ENCODE measurements around the gene STX8. TPM values are rescaled to one million over a fixed set of nuclear protein-coding genes. Genes with fewer than 3 reads are reported as not detected.
A peak's percentile ranks its signal among the peaks of the same experiment; 100 is the strongest.
"Not testable (repeated sequence)": the region's sequence is repeated elsewhere in the genome, so short reads cannot be mapped to it uniquely, and the experiment has no call there.

Gene STX8, protein sequence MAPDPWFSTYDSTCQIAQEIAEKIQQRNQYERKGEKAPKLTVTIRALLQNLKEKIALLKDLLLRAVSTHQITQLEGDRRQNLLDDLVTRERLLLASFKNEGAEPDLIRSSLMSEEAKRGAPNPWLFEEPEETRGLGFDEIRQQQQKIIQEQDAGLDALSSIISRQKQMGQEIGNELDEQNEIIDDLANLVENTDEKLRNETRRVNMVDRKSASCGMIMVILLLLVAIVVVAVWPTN
- total RNA-seq, result 100 to 1,000 TPM in 1 of 4 donors, 10 to 100 TPM in 3; 38.8 to 102 (median 68.5) TPM

DNA sequence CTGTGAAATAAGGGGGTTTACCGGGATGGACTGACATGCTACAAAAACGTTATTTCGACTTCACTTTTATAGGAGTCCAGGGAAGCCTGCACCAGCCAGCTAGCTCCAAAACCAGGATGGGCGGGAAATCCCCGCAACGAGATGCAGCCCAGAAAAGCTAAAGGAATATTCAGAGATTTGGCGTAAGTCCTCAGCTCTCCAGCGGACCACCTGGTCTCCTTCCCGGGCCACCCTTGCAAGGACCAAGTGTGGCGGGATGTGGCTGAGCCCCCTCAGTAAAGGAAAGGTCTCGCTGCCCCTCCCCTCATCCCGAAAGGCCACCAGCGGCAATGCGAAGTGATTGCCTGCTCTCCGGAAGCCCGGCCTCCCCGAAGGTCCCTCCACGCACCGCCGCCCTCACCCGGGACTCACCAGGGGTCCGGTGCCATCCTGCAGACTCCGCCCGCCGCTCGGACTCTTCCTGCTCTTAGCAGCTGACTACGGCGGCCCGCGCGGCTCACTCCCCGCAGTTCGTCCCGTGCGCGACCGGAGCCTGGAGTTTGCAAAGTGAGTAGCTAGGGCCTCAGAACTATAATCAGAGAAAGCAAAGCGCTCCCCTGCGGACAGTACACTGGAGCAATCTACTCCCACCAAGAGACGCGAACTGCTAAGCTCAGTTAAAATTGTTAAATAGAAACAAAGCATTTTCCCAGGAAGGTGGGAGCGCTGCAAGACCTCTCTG is at the start of gene STX8:
TSS of gene STX8 (minus strand) at position 440 of the 721 bp plus-strand sequence. CDS start at position 428, 12 bp downstream.
- DNase-seq, result peak; percentile 90 to 96 (median 92)
- H3K4me1 ChIP-seq, result peaks cover 0 to 17% (median 2%) of the 10 kb centered on the region in 4 donors
- H3K9me3 ChIP-seq, result no peaks in the 10 kb centered on the region
- no peaks in the 10 kb centered on the region for H3K36me3 ChIP-seq
- H3K4me3 ChIP-seq, result peak within 1 kb of the TSS; percentile 58 to 99 (median 80)
- peak within 1 kb of the TSS; percentile 16 to 79 (median 38) for H3K27ac ChIP-seq
- TF ChIP-seq, protein P1, sequence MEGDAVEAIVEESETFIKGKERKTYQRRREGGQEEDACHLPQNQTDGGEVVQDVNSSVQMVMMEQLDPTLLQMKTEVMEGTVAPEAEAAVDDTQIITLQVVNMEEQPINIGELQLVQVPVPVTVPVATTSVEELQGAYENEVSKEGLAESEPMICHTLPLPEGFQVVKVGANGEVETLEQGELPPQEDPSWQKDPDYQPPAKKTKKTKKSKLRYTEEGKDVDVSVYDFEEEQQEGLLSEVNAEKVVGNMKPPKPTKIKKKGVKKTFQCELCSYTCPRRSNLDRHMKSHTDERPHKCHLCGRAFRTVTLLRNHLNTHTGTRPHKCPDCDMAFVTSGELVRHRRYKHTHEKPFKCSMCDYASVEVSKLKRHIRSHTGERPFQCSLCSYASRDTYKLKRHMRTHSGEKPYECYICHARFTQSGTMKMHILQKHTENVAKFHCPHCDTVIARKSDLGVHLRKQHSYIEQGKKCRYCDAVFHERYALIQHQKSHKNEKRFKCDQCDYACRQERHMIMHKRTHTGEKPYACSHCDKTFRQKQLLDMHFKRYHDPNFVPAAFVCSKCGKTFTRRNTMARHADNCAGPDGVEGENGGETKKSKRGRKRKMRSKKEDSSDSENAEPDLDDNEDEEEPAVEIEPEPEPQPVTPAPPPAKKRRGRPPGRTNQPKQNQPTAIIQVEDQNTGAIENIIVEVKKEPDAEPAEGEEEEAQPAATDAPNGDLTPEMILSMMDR (IDR thresholded peaks at IDR 0.05), result peak in 2 of 6 experiments; percentile 6 to 8
- TF ChIP-seq POLR2A (IDR thresholded peaks at IDR 0.05), result peak; percentile 12 to 43
- H3K27me3 ChIP-seq, result no peaks in the 10 kb centered on the region

DNA sequence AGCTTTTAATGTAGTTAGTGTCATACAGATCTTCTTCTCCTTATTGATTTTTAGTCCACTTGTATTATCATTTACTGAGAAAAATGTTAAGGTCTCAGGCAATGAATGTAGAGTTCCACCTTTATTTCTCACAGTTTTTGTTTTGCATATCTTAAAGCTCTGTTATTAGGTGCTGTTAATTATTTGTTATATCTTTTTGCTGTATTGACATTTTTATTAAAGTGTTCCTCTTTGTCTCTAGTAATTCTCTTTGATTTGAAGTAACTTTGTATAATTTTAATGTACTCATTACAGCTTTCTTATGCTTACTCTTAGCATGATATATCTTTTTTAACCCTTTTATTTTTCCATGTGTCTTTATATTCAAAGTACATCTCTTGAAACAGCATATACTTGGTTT is 47.3 kb upstream of the STX8 start:
- DNase-seq, result no peak
- no peaks in the 10 kb centered on the region for H3K4me1 ChIP-seq
- TF ChIP-seq POLR2A (IDR thresholded peaks at IDR 0.05), result no peak
- TF ChIP-seq, protein P1 (IDR thresholded peaks at IDR 0.05), result no peak

DNA sequence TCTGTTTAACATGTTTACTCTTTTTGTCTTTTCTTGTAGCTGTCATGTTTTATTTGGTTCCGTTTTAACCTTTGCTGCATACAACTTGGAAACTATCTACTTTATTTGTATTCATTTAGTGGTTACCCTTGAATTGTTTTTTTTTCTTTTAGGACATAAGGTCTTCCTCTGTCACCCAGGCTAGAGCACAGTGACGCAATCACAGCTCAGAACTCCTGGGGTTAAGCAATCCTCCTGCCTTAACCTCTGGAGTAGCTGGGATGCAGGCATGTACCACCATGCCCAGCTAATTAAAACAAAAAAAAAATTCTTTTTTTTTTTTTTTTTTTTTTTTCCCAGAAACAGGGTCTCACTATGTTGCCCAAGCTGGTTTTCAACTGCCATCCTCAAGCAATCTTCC is 39.9 kb upstream of the STX8 start:
- H3K27me3 ChIP-seq, result no peaks in the 10 kb centered on the region
- H3K27ac ChIP-seq, result no peak overlapping the region
- TF ChIP-seq POLR2A (IDR thresholded peaks at IDR 0.05), result no peak
- TF ChIP-seq, protein P1 (IDR thresholded peaks at IDR 0.05), result no peak
- H3K4me3 ChIP-seq, result no peak overlapping the region
- no peaks in the 10 kb centered on the region for H3K9me3 ChIP-seq
- no peaks in the 10 kb centered on the region for H3K4me1 ChIP-seq
- no peak for DNase-seq
- no peaks in the 10 kb centered on the region for H3K36me3 ChIP-seq

More for the DNA sequence above, 47.3 kb upstream of the STX8 start:
- peaks cover 0 to 17% (median 0%) of the 10 kb centered on the region in 4 donors for H3K9me3 ChIP-seq
- H3K4me3 ChIP-seq, result no peak overlapping the region
- H3K27me3 ChIP-seq, result no peaks in the 10 kb centered on the region
- no peaks in the 10 kb centered on the region for H3K36me3 ChIP-seq
- H3K27ac ChIP-seq, result no peak overlapping the region

DNA sequence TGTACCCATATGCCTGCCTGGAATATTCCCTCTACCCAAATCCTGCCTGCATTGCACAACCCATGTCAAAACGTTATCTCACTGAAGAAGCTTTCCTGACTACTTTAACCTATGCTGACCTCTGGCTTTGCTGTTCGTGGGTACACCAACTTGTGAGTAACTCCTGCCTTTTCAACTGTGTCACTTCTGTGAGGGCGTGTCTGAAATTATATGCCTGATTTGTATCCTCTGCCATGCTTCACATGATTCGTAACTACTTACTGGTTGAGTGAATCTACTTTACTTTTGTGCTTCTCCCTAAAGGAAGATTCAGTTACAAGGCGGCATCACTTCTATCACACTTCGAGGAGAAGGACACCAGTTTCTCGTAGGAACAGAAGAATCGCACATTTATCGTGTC is 36.4 kb upstream of the STX8 start:
- no peaks in the 10 kb centered on the region for H3K4me1 ChIP-seq
- no peaks in the 10 kb centered on the region for H3K9me3 ChIP-seq
- no peak for DNase-seq
- H3K27ac ChIP-seq, result no peak overlapping the region
- no peak overlapping the region for H3K4me3 ChIP-seq
- TF ChIP-seq, protein P1 (IDR thresholded peaks at IDR 0.05), result no peak
- TF ChIP-seq POLR2A (IDR thresholded peaks at IDR 0.05), result no peak
- no peaks in the 10 kb centered on the region for H3K36me3 ChIP-seq
- no peaks in the 10 kb centered on the region for H3K27me3 ChIP-seq

DNA sequence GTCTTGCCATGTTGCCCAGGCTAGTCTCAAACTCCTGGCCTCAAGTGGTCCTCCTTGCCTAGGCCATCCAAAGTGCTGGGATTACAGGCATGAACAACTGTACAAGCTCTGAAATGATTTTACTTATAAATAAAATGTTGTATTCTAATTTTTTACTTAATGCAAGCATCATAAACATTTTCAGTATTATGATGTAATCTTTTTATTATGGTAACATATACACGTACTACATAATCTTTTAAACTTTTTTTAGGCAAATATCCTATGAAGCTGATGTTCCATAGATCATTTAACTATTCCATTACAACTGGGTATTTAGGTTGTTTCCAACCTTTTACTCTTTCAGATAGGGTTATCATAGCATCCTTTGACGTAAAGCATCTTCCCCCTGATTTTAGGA is 35.9 kb upstream of the STX8 start:
- Histone ChIP-seq H3K27me3 (no peaks in the 10 kb centered on the region), H3K36me3 (no peaks in the 10 kb centered on the region), H3K9me3 (no peaks in the 10 kb centered on the region), H3K4me3 (no peak overlapping the region), H3K4me1 (no peaks in the 10 kb centered on the region), H3K27ac (no peak overlapping the region)
- TF ChIP-seq POLR2A (IDR thresholded peaks at IDR 0.05), result no peak
- TF ChIP-seq, protein P1 (IDR thresholded peaks at IDR 0.05), result no peak
- DNase-seq, result no peak

DNA sequence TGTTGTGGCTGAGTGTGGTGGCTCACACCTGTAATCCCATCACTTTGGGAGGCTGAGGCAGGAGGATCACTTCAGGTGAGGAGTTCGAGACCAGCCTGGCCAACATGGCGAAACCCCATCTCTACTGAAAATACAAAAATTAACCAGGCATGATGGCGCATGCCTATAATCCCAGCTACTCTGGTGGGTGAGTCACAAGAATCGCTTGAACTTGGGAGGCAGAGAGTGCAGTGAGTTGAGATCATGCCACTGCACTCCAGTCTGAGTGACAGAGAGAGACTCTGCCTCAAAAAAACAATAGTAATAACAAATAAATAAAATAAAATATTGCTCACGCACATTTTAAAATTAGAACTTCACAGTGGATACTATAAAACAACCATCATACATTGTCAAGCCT is 31.4 kb upstream of the STX8 start:
- not testable (repeated sequence) for H3K36me3 ChIP-seq, H3K4me1 ChIP-seq, H3K27me3 ChIP-seq, DNase-seq, H3K4me3 ChIP-seq, H3K9me3 ChIP-seq, H3K27ac ChIP-seq

All from Peyer's patch (tissue), 4 donors.